ENCODE measurements around the gene CTIF.
"Not testable (repeated sequence)": the region's sequence is repeated elsewhere in the genome, so short reads cannot be mapped to it uniquely, and the experiment has no call there.

Gene CTIF

GRCh38 chr18:48538531-48539405 is at the start of gene CTIF:
Gene CTIF (plus strand): TSS chr18:48539031. CDS start chr18:48619566, 80,535 bp downstream.
- DNase-seq: peak; percentile 74

- DNase-seq: no peak
Measured at GRCh38 chr18:48490641-48491293, 48.1 kb upstream of the CTIF start.

- no peak for DNase-seq
Measured at GRCh38 chr18:48492880-48493279, 46.0 kb upstream of the CTIF start.

- DNase-seq: no peak
Measured at GRCh38 chr18:48493434-48494230, 45.2 kb upstream of the CTIF start.

- no peak for DNase-seq
Measured at GRCh38 chr18:48497863-48498262, 41.0 kb upstream of the CTIF start.

GRCh38 chr18:48500517-48500916 is 38.3 kb upstream of the CTIF start:
- no peak for DNase-seq

- no peak for DNase-seq
Measured at GRCh38 chr18:48502906-48503305, 35.9 kb upstream of the CTIF start.

GRCh38 chr18:48504819-48505218 is 34.0 kb upstream of the CTIF start:
- DNase-seq: no peak

GRCh38 chr18:48506983-48507568 is 31.8 kb upstream of the CTIF start:
- not testable (repeated sequence) for DNase-seq

- DNase-seq: not testable (repeated sequence)
Measured at GRCh38 chr18:48512498-48512897, 26.3 kb upstream of the CTIF start.

- no peak for DNase-seq
Measured at GRCh38 chr18:48514786-48515185, 24.0 kb upstream of the CTIF start.

GRCh38 chr18:48517048-48517447 is 21.8 kb upstream of the CTIF start:
- DNase-seq: no peak

GRCh38 chr18:48519431-48520100 is 19.3 kb upstream of the CTIF start:
- no peak for DNase-seq

- DNase-seq: no peak
Measured at GRCh38 chr18:48521723-48522122, 17.1 kb upstream of the CTIF start.

GRCh38 chr18:48525671-48526070 is 13.2 kb upstream of the CTIF start:
- DNase-seq: no peak

- no peak for DNase-seq
Measured at GRCh38 chr18:48527461-48527860, 11.4 kb upstream of the CTIF start.

GRCh38 chr18:48528861-48529260 is 10.0 kb upstream of the CTIF start:
- no peak for DNase-seq

- DNase-seq: no peak
Measured at GRCh38 chr18:48529796-48530195, 9.0 kb upstream of the CTIF start.

GRCh38 chr18:48530399-48531081 is 8.3 kb upstream of the CTIF start:
- DNase-seq: no peak

GRCh38 chr18:48531082-48531403 is 7.8 kb upstream of the CTIF start:
- DNase-seq: no peak

GRCh38 chr18:48531908-48532307 is 6.9 kb upstream of the CTIF start:
- DNase-seq: no peak
